SK-N-MC (cell line): ENCODE results near the gene TUT4.

Experiments
- EZH2 ChIP-seq: fragments of 200-600 bp; sonication (generic); IDR thresholded peaks from one replicate; pipeline ENCODE4 v1.6.1; 2017; ENCODE audit warnings: antibody characterized with exemption
- FOXP2 ChIP-seq: optimal IDR thresholded peaks from 2 replicates; pipeline ENCODE3; 2011; ENCODE audit warnings: mild to moderate bottlenecking, moderate library complexity; ENCODE audit not compliant: insufficient read depth; ENCODE audit errors: extremely low read length, control extremely low read depth

GRCh38 chr1:52549267-52549666, 3.6 kb downstream of the TUT4 start:
- TF ChIP-seq FOXP2, result no peak
- no peak for TF ChIP-seq EZH2
